ENCODE measurements around the gene GLRX. TPM values are rescaled to one million over a fixed set of nuclear protein-coding genes. Genes with fewer than 3 reads are reported as not detected.

Gene GLRX
- polyA plus RNA-seq, 1 experiment: 295 TPM

DNA sequence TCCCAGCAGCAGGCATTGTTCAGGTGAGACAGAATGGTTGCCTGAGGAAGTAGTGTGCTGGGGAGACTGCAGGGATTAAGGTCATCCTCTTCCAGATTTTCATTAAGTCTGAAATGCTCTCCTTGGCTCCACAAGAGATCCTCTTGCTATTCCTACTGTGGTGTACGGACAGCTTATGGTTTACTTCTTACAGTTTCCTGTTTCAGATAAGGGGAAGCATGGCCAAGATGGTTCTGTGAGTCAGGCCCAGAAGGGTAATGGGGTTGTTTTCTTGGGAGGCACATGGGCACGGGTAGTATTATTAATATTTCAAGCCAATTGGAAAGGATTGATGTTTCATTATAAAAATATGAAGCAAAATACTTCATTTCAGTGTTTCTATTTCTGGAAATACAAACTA is 42.9 kb downstream of the GLRX start:
- no peaks in the 10 kb centered on the region for H3K27me3 ChIP-seq (ENCODE audit: control insufficient read depth, insufficient read depth, low read length)
- peaks cover 8% of the 10 kb centered on the region; the same call in 1 of the 2 replicates for H3K36me3 ChIP-seq (ENCODE audit: control insufficient read depth, insufficient read depth, low read length)
- DNase-seq (ENCODE audit: low read depth): no peak
- H3K4me3 ChIP-seq (ENCODE audit: low read depth, low read length): no peak overlapping the region
- TF ChIP-seq, protein P1, sequence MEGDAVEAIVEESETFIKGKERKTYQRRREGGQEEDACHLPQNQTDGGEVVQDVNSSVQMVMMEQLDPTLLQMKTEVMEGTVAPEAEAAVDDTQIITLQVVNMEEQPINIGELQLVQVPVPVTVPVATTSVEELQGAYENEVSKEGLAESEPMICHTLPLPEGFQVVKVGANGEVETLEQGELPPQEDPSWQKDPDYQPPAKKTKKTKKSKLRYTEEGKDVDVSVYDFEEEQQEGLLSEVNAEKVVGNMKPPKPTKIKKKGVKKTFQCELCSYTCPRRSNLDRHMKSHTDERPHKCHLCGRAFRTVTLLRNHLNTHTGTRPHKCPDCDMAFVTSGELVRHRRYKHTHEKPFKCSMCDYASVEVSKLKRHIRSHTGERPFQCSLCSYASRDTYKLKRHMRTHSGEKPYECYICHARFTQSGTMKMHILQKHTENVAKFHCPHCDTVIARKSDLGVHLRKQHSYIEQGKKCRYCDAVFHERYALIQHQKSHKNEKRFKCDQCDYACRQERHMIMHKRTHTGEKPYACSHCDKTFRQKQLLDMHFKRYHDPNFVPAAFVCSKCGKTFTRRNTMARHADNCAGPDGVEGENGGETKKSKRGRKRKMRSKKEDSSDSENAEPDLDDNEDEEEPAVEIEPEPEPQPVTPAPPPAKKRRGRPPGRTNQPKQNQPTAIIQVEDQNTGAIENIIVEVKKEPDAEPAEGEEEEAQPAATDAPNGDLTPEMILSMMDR (IDR thresholded peaks at IDR 0.05; ENCODE audit: insufficient read depth, low read depth, low read length): no peak
- ChIA-PET CTCF (interaction anchor here (0.7 to 9.5 kb wide), 6 partner anchors 11 to 115 kb away, joined by 3 to 176 read pairs (median 4); no protein-coding TSS in a partner anchor), POLR2A (no interaction called here)

DNA sequence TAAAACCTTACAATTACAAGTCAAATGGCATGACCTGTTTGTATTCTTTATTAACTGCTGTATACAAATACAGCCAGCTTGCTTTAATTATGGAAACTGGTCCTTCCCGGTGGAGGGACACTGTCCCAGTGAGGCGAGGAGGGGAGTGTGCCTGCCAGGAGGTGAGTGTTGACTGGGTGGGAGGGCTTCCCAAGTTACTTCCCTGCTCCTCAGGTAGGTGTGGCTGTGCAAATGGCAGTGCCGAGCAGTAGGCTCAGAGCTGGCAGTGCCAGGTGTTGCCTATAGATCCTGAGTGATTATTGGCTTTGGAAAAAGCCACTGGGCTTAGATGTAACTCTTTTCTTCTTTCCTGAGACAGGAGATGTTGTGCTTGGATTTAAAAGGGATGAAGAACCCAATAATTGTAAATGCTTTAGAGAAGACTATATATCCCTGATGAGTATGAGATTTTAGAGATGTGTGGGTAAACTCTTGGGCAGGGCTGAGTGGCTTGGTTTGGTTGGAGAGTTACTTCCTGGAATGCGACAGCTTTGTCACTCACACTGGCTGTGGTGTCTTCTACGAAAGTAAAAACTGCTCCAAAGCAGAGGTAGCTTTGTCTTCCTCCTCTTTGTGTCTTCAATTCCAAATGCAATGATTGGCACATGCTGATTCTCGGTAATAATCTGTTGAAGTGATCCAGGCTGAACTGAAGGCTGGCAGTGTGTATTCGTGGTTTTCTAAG is 43.7 kb downstream of the GLRX start:
- H3K27me3 ChIP-seq (ENCODE audit: control insufficient read depth, insufficient read depth, low read length): no peaks in the 10 kb centered on the region
- TF ChIP-seq, protein P1 (IDR thresholded peaks at IDR 0.05; ENCODE audit: insufficient read depth, low read depth, low read length): no peak
- CTCF ChIA-PET: interaction anchor here (1.0 to 9.5 kb wide), 5 partner anchors 10 to 114 kb away, joined by 3 to 176 read pairs (median 4); no protein-coding TSS in a partner anchor
- H3K36me3 ChIP-seq (ENCODE audit: control insufficient read depth, insufficient read depth, low read length): peaks cover 7% of the 10 kb centered on the region; the same call in 1 of the 2 replicates
- H3K4me3 ChIP-seq (ENCODE audit: low read depth, low read length): no peak overlapping the region
- DNase-seq (ENCODE audit: low read depth): no peak
- POLR2A ChIA-PET: no interaction called here

DNA sequence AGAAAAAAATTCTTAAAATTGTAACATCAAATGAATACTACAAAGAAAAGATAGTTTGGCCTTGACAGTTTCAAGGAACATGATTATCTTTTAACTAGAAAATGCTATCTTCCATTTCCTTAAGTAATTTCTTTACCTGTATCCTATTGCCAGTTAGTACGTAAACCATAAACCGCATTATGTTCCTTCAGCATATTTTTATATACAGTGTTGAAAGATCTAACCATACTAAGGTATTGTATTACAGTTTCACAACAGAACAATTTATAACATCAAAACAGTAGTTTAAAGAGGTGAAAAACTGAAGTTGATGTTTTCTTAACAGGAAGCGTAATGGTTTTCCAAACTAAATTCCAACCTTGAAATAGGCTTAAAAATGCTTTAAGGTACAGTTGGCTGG is 45.1 kb downstream of the GLRX start:
- TF ChIP-seq, protein P1 (IDR thresholded peaks at IDR 0.05; ENCODE audit: insufficient read depth, low read depth, low read length): no peak
- peaks cover 4% of the 10 kb centered on the region; the same call in 1 of the 2 replicates for H3K36me3 ChIP-seq (ENCODE audit: control insufficient read depth, insufficient read depth, low read length)
- CTCF ChIA-PET: no interaction called here
- DNase-seq (ENCODE audit: low read depth): no peak
- no peaks in the 10 kb centered on the region for H3K27me3 ChIP-seq (ENCODE audit: control insufficient read depth, insufficient read depth, low read length)
- POLR2A ChIA-PET: no interaction called here
- H3K4me3 ChIP-seq (ENCODE audit: low read depth, low read length): no peak overlapping the region

DNA sequence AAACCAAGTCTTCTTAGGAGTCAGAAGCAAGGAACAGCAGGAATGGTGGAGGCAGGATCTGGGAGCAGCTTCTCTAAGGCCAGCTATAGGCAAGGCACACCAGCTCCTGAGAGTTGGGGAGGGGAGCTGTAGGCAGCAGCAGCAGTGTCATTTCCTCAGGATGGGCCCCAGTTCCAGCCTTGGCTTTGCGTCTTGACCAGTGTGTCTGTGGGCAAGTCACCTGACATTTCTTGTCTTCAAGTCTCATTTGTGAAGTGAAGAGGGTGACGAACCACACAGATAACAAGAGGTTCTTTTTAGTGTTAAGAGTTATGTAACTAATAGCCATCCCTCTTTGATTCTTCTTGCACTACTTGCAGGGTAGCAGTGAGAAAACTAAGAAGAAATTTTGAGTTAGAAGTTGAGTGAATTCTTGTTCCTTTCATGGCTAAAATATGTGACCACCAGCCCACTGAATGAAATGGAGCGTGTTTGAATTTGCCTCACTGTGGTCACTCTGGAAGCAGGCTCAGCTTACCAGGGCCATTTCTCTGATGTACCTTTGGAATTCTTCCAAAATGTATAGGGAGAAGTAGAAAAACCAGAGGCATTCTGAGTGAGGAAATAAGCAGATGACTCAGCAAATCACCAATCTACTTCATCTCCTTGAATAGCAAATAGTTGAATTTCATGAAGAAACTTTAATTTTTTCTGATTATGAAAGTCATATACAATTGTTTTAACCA is 49.0 kb downstream of the GLRX start:
- CTCF ChIA-PET: interaction anchor here (5.7 kb wide), 1 partner anchor 8 kb away, joined by 29 read pairs; no protein-coding TSS in a partner anchor
- POLR2A ChIA-PET: no interaction called here
- Histone ChIP-seq H3K36me3 (ENCODE audit: control insufficient read depth, insufficient read depth, low read length) (peaks cover 7% of the 10 kb centered on the region), H3K4me3 (ENCODE audit: low read depth, low read length) (no peak overlapping the region), H3K27me3 (ENCODE audit: control insufficient read depth, insufficient read depth, low read length) (no peaks in the 10 kb centered on the region)
- no peak for DNase-seq (ENCODE audit: low read depth)
- TF ChIP-seq, protein P1 (IDR thresholded peaks at IDR 0.05; ENCODE audit: insufficient read depth, low read depth, low read length): no peak

DNA sequence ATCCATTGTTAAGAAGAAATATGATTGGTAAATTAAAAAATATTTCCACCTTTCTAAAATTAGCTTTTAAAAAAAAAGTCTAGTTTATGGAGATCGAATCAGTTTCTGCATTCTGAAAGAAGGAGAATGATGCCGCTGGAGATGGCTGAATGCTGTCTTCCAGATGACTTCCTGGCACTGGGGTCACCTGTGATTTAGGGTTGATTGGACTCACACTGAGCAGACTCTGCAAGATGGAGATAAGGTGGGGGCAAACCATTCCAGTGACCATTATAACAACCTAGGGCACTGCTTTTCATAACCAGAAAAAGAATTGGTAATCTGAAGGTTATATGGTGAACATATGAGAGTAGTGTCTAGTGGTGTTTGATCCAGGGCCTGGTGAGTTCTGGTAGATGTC is 50.6 kb downstream of the GLRX start:
- no peak for DNase-seq (ENCODE audit: low read depth)
- no peak overlapping the region for H3K4me3 ChIP-seq (ENCODE audit: low read depth, low read length)
- ChIA-PET CTCF (interaction anchor here (0.7 to 5.7 kb wide), 3 partner anchors 9 to 76 kb away, joined by 4 to 29 read pairs (median 9); no protein-coding TSS in a partner anchor), POLR2A (no interaction called here)
- peaks cover 9% of the 10 kb centered on the region for H3K36me3 ChIP-seq (ENCODE audit: control insufficient read depth, insufficient read depth, low read length)
- H3K27me3 ChIP-seq (ENCODE audit: control insufficient read depth, insufficient read depth, low read length): no peaks in the 10 kb centered on the region
- TF ChIP-seq, protein P1 (IDR thresholded peaks at IDR 0.05; ENCODE audit: insufficient read depth, low read depth, low read length): no peak
